Skeletal muscle cell (primary cell): Measurements from ENCODE around the gene ENO4.

Experiments
- DNase-seq: peaks from one replicate; pipeline ENCODE4 v3.0.0-alpha.2; 2010; ENCODE audit warnings: low read depth
- H3K4me3 ChIP-seq: 2 replicates; pipeline ENCODE4 v1.5.1; 2011; ENCODE audit warnings: low read depth, mild to moderate bottlenecking, control low read depth, low read length, moderate library complexity

Gene ENO4

GRCh38 chr10:116899626-116900025, 50.3 kb downstream of the ENO4 start:
- DNase-seq = no peak
- H3K4me3 ChIP-seq = no peak overlapping the region

GRCh38 chr10:116905845-116906210, 56.5 kb downstream of the ENO4 start:
- DNase-seq = no peak
- no peak overlapping the region for H3K4me3 ChIP-seq

GRCh38 chr10:116907245-116907987, 58.1 kb downstream of the ENO4 start:
- DNase-seq = no peak
- H3K4me3 ChIP-seq = no peak overlapping the region

GRCh38 chr10:116909307-116909706, 60.0 kb downstream of the ENO4 start:
- DNase-seq = no peak

GRCh38 chr10:116910910-116911309, 61.6 kb downstream of the ENO4 start:
- no peak for DNase-seq
- H3K4me3 ChIP-seq = no peak overlapping the region

More at GRCh38 chr10:116909307-116909706, 60.0 kb downstream of the ENO4 start:
- H3K4me3 ChIP-seq = no peak overlapping the region

GRCh38 chr10:116912162-116912561, 62.9 kb downstream of the ENO4 start:
- no peak overlapping the region for H3K4me3 ChIP-seq
- DNase-seq = no peak

GRCh38 chr10:116913695-116914094, 64.4 kb downstream of the ENO4 start:
- no peak for DNase-seq
- no peak overlapping the region for H3K4me3 ChIP-seq

- no peak for DNase-seq
- H3K4me3 ChIP-seq = no peak overlapping the region
These were observed 66.0 kb downstream of the ENO4 start for GRCh38 chr10:116915340-116915739.

- H3K4me3 ChIP-seq = no peak overlapping the region
- no peak for DNase-seq
These were observed 68.2 kb downstream of the ENO4 start for GRCh38 chr10:116917481-116917880.

GRCh38 chr10:116918583-116918982, 69.3 kb downstream of the ENO4 start:
- no peak for DNase-seq
- H3K4me3 ChIP-seq = no peak overlapping the region

GRCh38 chr10:116919164-116919563, 69.9 kb downstream of the ENO4 start:
- no peak overlapping the region for H3K4me3 ChIP-seq
- DNase-seq = no peak

GRCh38 chr10:116919706-116920105, 70.4 kb downstream of the ENO4 start:
- DNase-seq = no peak
- H3K4me3 ChIP-seq = no peak overlapping the region

GRCh38 chr10:116925056-116925455, 75.8 kb downstream of the ENO4 start:
- no peak for DNase-seq
- no peak overlapping the region for H3K4me3 ChIP-seq

GRCh38 chr10:116926426-116926825, 77.1 kb downstream of the ENO4 start:
- H3K4me3 ChIP-seq = no peak overlapping the region
- DNase-seq = no peak

- H3K4me3 ChIP-seq = no peak overlapping the region
- DNase-seq = no peak
These were observed 82.5 kb downstream of the ENO4 start for GRCh38 chr10:116931806-116932205.
